Neural cell (in vitro differentiated cells): ENCODE measurements around the gene TCF4.

Source experiments
- CTCF ChIP-seq: fragments of 450-650 bp; IDR thresholded peaks from 2 replicates; pipeline ENCODE4 v1.5.1; 2014; ENCODE audit warnings: antibody characterized with exemption, mild to moderate bottlenecking, moderate library complexity; ENCODE audit not compliant: poor library complexity, severe bottlenecking
- EP300 ChIP-seq: fragments of 450-650 bp; conservative IDR thresholded peaks from 2 replicates; pipeline ENCODE4 v1.6.1; 2014; ENCODE audit warnings: antibody characterized with exemption, mild to moderate bottlenecking, moderate library complexity; ENCODE audit not compliant: poor library complexity, severe bottlenecking
- EZH2 ChIP-seq: fragments of 200-600, 300-800 bp; shearing (Covaris generic), sonication (generic); IDR thresholded peaks from 2 replicates; pipeline ENCODE4 v1.6.1; 2014; ENCODE audit warnings: antibody characterized with exemption, low read length, borderline replicate concordance, mild to moderate bottlenecking; ENCODE audit not compliant: insufficient read depth, poor library complexity, severe bottlenecking
- MXI1 ChIP-seq: fragments of 450-650 bp; conservative IDR thresholded peaks from 2 replicates; pipeline ENCODE4 v1.6.1; 2014; ENCODE audit warnings: antibody characterized with exemption, mild to moderate bottlenecking; ENCODE audit not compliant: poor library complexity, severe bottlenecking
- POLR2AphosphoS5 ChIP-seq: IDR thresholded peaks from 2 replicates; pipeline ENCODE4 v1.6.1; 2012
- RAD21 ChIP-seq: fragments of 450-650 bp; conservative IDR thresholded peaks from 2 replicates; pipeline ENCODE4 v1.6.1; 2014; ENCODE audit warnings: antibody characterized with exemption, mild to moderate bottlenecking, moderate library complexity
- SMC3 ChIP-seq: fragments of 450-650 bp; conservative IDR thresholded peaks from 2 replicates; pipeline ENCODE4 v1.6.1; 2014; ENCODE audit warnings: antibody characterized with exemption, mild to moderate bottlenecking, moderate library complexity; ENCODE audit not compliant: poor library complexity

GRCh38 chr18:55419947-55420664 is 167.9 kb downstream of the TCF4 start:
- TF ChIP-seq CTCF (no peak), EZH2 (no peak), RAD21 (no peak), EP300 (no peak), MXI1 (no peak), POLR2AphosphoS5 (no peak), SMC3 (no peak)
